Peyer's patch (tissue), 4 donors: ENCODE measurements around the gene HOXA3.

Source experiments
- CTCF ChIP-seq, 6 experiments: fragments of 450-650 bp in 4 of 6; fragments of 200-600 bp in 2 of 6; sonication (generic) in 1 of 6; IDR thresholded peaks; one replicate each; pipeline ENCODE4 v1.5.1; 2017 to 2019; ENCODE audit warnings: antibody characterized with exemption in 6 of 6, mild to moderate bottlenecking in 3 of 6, moderate library complexity in 1 of 6
- POLR2A ChIP-seq, 2 donors: fragments of 450-650 bp; IDR thresholded peaks; one replicate each; pipeline ENCODE4 v1.5.1; 2017; ENCODE audit warnings: antibody characterized with exemption in 2 of 2, mild to moderate bottlenecking in 2 of 2, moderate library complexity in 2 of 2

DNA sequence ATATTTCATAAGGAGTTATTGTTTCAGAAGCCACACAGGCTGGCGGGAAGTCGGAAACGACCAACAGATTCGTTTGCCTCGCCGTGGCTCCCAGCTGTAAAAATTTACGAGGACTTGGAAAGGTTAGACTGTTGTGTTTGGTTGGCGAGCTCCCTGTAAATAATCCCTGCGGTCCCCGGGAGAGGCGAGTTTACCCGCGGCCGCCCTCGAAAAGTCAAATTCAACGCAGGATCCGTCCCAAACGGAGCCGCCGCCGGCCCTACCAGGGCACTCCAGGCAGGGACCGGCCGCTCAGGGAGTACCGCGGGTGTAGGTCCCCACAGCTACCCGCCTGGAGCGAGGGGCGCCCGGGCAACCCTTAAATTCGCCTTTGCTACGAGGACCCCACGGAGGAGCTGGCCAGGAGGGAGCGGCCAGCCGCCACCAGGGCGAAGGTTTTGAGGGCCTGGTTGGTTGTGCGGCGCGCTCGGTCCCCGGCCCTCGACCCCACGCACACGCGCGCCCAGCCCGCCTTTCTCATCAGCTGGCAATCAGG is 13.7 kb upstream of the HOXA3 start:
- no peak for TF ChIP-seq POLR2A (IDR thresholded peaks at IDR 0.05)
- TF ChIP-seq CTCF (IDR thresholded peaks at IDR 0.05) = no peak
